GM23248 (cell line): ENCODE measurements around the gene FHIP2A. TPM values are rescaled to one million over a fixed set of nuclear protein-coding genes. Genes with fewer than 3 reads are reported as not detected.

Source experiments
- DNase-seq: peaks from one replicate; pipeline ENCODE4 v3.0.0-alpha.2; 2015
- H2AFZ ChIP-seq: fragments of 200-600 bp; sonication (generic); 2 replicates; pipeline ENCODE4 v1.6.1; 2016; ENCODE audit warnings: antibody characterized with exemption
- H3F3A ChIP-seq: fragments of 200-600 bp; sonication (generic); 2 replicates; pipeline ENCODE4 v1.6.1; 2016; ENCODE audit warnings: mild to moderate bottlenecking, antibody characterized with exemption, mixed run types; ENCODE audit not compliant: insufficient read depth
- H3K27ac ChIP-seq: fragments of 200-600 bp; sonication (generic); 2 replicates; pipeline ENCODE4 v1.5.1; 2016; ENCODE audit warnings: mild to moderate bottlenecking
- H3K27me3 ChIP-seq: fragments of 200-600 bp; sonication (generic); replicated peaks from 2 replicates; pipeline ENCODE4 v1.6.1; 2016; ENCODE audit warnings: mild to moderate bottlenecking; ENCODE audit not compliant: insufficient read depth
- H3K36me3 ChIP-seq: fragments of 200-600 bp; sonication (generic); 2 replicates; pipeline ENCODE4 v1.6.1; 2016; ENCODE audit warnings: low read depth, mild to moderate bottlenecking
- H3K4me1 ChIP-seq: fragments of 200-600 bp; sonication (generic); 2 replicates; pipeline ENCODE4 v1.6.1; 2016; ENCODE audit warnings: mild to moderate bottlenecking; ENCODE audit not compliant: insufficient read depth
- H3K4me2 ChIP-seq: fragments of 200-600 bp; sonication (generic); one replicate; pipeline ENCODE4 v1.6.1; 2016; ENCODE audit warnings: mild to moderate bottlenecking; ENCODE audit not compliant: unreplicated experiment
- H3K4me3 ChIP-seq: fragments of 200-600 bp; sonication (generic); 2 replicates; pipeline ENCODE4 v1.5.1; 2016; ENCODE audit warnings: mild to moderate bottlenecking
- H3K79me2 ChIP-seq: fragments of 200-600 bp; sonication (generic); 2 replicates; pipeline ENCODE4 v1.6.1; 2016; ENCODE audit warnings: mild to moderate bottlenecking; ENCODE audit not compliant: insufficient read depth
- H3K9ac ChIP-seq: fragments of 200-600 bp; sonication (generic); 2 replicates; pipeline ENCODE4 v1.6.1; 2016; ENCODE audit warnings: mild to moderate bottlenecking
- H3K9me2 ChIP-seq: fragments of 200-600 bp; sonication (generic); 2 replicates; pipeline ENCODE4 v1.6.1; 2016; ENCODE audit warnings: mixed run types, mild to moderate bottlenecking, moderate library complexity; ENCODE audit not compliant: insufficient read depth
- H3K9me3 ChIP-seq: fragments of 200-600 bp; sonication (generic); one replicate; pipeline ENCODE4 v1.6.1; 2017; ENCODE audit warnings: low read depth
- H4K20me1 ChIP-seq: fragments of 200-600 bp; sonication (generic); 2 replicates; pipeline ENCODE4 v1.6.0; 2016; ENCODE audit not compliant: insufficient read depth
- EZH2 ChIP-seq: fragments of 200-600 bp; sonication (generic); IDR thresholded peaks from 2 replicates; pipeline ENCODE4 v1.6.1; 2018; ENCODE audit warnings: antibody characterized with exemption, mild to moderate bottlenecking; ENCODE audit not compliant: insufficient read depth, poor library complexity, severe bottlenecking
- EZH2phosphoT487 ChIP-seq: fragments of 200-600 bp; sonication (generic); IDR thresholded peaks from 2 replicates; pipeline ENCODE4 v1.6.1; 2018; ENCODE audit warnings: antibody characterized with exemption, moderate library complexity, mild to moderate bottlenecking, low read depth; ENCODE audit not compliant: insufficient read depth
- WGBS, 2 experiments: methylation state at CpG; one replicate each; pipeline ENCODE4 v1.1.6; 2015 to 2017; ENCODE audit warnings: low lambda C conversion rate in 2 of 2, low coverage in 1 of 2; ENCODE audit errors: missing lambda C conversion rate in 2 of 2; 5-methylcytosine and 5-hydroxymethylcytosine counted together
- in situ Hi-C: fragments of 300-500 bp; cut with MboI; formaldehyde crosslinking; loops from 2 replicates; pipeline ENCODE4 v1.15.0; 2020
- polyA plus RNA-seq: library from polyadenylated mRNA; unstranded; fragments of >200 nt; fragmentation: Nextera tagmentation; extraction: Ambion mirVana; gene quantifications from 2 replicates; pipeline ENCODE4 v1.2.1, GENCODE V29; 2016
- total RNA-seq: library from RNA; depleted of rRNA; stranded (reverse); fragments of >200 nt; shearing (Covaris generic); gene quantifications from 2 replicates; pipeline ENCODE4 v1.2.3, GENCODE V29; 2014

The FHIP2A gene
- total and polyA plus RNA-seq, 2 experiments from 2014 or later = 22.3 to 24.6 TPM

DNA sequence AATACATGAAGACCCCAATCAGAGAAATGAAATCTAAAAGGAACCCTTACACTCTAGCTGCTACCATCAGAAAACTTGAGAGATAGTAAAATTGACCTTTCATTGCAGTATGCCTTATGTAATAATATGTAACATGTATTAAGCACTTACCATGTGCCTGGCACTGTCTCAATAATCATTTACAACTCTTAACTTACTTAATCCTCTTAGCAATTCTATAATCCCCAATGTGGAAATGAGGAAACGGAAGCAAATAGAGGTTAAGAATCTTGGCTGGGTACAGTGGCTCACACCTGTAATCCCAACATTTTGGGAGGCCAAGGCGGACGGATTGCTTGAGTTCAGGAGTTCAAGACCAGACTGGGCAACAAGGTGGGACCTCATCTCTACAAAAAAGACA is 29.8 kb upstream of the FHIP2A start:
- H3K36me3 ChIP-seq = no peaks in the 10 kb centered on the region
- H3K4me3 ChIP-seq = no peak overlapping the region
- no peak for TF ChIP-seq EZH2
- TF ChIP-seq EZH2phosphoT487 = no peak
- in situ Hi-C loops = no loop called here
- no peaks in the 10 kb centered on the region for H3K9me3 ChIP-seq
- H3K79me2 ChIP-seq = no peaks in the 10 kb centered on the region
- peaks cover 8% of the 10 kb centered on the region for H3K4me1 ChIP-seq
- 85 to 87% methylated on average over 3 of the region's 3 CpGs for WGBS, 2 experiments
- H3K4me2 ChIP-seq = no peak overlapping the region
- H2AFZ ChIP-seq = no peak overlapping the region
- H3K27me3 ChIP-seq = no peaks in the 10 kb centered on the region
- no peaks in the 10 kb centered on the region for H3K9me2 ChIP-seq
- no peaks in the 10 kb centered on the region; the same call in 1 of the 2 replicates for H4K20me1 ChIP-seq
- DNase-seq = no peak
- H3F3A ChIP-seq = peaks cover 5% of the 10 kb centered on the region; the same call in 1 of the 2 replicates
- no peak overlapping the region for H3K27ac ChIP-seq
- H3K9ac ChIP-seq = no peak overlapping the region

DNA sequence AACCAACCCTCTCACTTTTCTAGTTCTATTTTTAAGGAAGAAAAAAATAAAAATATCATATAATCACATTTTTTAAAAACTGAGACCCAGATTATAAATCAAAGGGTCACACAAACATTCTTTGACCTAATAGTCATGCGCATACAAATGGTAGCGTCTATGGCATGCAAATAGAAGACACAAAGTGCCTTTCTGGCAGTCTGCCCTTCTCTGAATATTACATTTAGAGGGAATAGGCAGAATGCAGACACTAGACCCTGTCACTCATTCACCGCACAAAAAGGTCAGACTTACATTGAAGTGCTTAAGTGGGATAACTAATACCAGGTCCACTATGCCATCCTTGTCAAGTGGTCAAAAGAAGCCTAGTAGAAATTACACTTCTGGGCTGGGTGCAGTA is 26.5 kb upstream of the FHIP2A start:
- H3K79me2 ChIP-seq = no peaks in the 10 kb centered on the region
- no peak for DNase-seq
- H3K4me3 ChIP-seq = no peak overlapping the region
- H3K27ac ChIP-seq = no peak overlapping the region
- H3K9me3 ChIP-seq = no peaks in the 10 kb centered on the region
- no peaks in the 10 kb centered on the region; the same call in 1 of the 2 replicates for H4K20me1 ChIP-seq
- no peak overlapping the region for H2AFZ ChIP-seq
- H3K4me2 ChIP-seq = no peak overlapping the region
- H3K4me1 ChIP-seq = no peaks in the 10 kb centered on the region
- no peak for TF ChIP-seq EZH2phosphoT487
- no peak for TF ChIP-seq EZH2
- in situ Hi-C loops = no loop called here
- H3K27me3 ChIP-seq = no peaks in the 10 kb centered on the region
- no peaks in the 10 kb centered on the region for H3K9me2 ChIP-seq
- H3F3A ChIP-seq = no peaks in the 10 kb centered on the region
- WGBS, 2 experiments = 92% methylated on average over 3 of the region's 3 CpGs
- no peak overlapping the region for H3K9ac ChIP-seq
- H3K36me3 ChIP-seq = no peaks in the 10 kb centered on the region

DNA sequence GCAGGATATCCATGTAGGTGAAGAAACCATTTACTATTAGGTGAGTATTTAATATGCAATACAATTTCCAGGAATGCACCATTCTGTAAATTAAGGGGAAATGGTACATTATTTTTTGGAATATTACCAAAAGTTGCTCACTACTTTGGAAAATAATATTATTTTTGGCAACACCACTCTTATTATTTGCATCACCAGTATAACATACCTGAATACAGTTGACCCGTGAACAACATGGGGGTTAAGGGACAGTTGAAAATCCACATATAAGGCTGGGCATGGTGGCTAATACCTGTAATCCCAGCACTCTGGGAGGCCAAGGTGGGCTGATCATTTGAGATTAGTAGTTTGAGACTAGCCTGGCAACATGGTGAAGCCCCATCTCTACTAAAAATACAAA is 21.2 kb upstream of the FHIP2A start:
- Histone ChIP-seq H3K4me3 (no peak overlapping the region), H3K27ac (no peak overlapping the region), H3F3A (no peaks in the 10 kb centered on the region), H3K4me1 (no peaks in the 10 kb centered on the region), H3K79me2 (no peaks in the 10 kb centered on the region), H3K9me2 (no peaks in the 10 kb centered on the region), H3K36me3 (no peaks in the 10 kb centered on the region), H3K9me3 (no peaks in the 10 kb centered on the region), H3K27me3 (no peaks in the 10 kb centered on the region), H2AFZ (no peak overlapping the region), H4K20me1 (no peaks in the 10 kb centered on the region), H3K4me2 (no peak overlapping the region), H3K9ac (no peak overlapping the region)
- in situ Hi-C loops = no loop called here
- no peak for DNase-seq
- WGBS, 2 experiments = 77 to 83% methylated on average over 1 of the region's 1 CpG
- TF ChIP-seq EZH2 (no peak), EZH2phosphoT487 (no peak)

DNA sequence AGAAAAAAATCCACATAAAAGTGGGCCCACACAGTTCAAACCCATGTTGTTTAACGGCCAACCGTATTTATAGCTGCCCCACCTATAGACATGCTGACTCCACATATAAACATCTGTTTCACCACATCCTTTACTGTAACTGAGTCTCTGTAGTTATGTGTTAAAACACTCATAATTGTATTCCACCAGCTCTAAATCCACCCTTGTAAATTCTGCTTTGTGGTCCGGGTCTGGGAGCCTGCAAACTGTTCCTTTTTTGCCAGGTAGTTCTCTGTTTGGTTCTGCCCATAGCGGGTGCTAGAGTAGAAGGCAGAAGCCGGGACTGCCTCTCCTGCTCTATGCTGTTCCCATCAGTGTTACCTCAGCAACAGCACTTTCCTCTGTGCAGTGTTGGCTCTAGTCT is 20.2 kb upstream of the FHIP2A start:
- Histone ChIP-seq H3K4me1 (peaks cover 1% of the 10 kb centered on the region; the same call in 1 of the 2 replicates), H3K79me2 (no peaks in the 10 kb centered on the region), H3K9me2 (no peaks in the 10 kb centered on the region), H3K9ac (no peak overlapping the region), H3K36me3 (no peaks in the 10 kb centered on the region), H3F3A (peaks cover 9% of the 10 kb centered on the region), H4K20me1 (no peaks in the 10 kb centered on the region), H3K4me2 (no peak overlapping the region), H3K4me3 (no peak overlapping the region), H2AFZ (no peak overlapping the region), H3K9me3 (no peaks in the 10 kb centered on the region), H3K27ac (no peak overlapping the region), H3K27me3 (no peaks in the 10 kb centered on the region)
- 45 to 55% methylated on average over 5 of the region's 5 CpGs for WGBS, 2 experiments
- DNase-seq = no peak
- TF ChIP-seq EZH2 (no peak), EZH2phosphoT487 (no peak)
- in situ Hi-C loops = no loop called here

DNA sequence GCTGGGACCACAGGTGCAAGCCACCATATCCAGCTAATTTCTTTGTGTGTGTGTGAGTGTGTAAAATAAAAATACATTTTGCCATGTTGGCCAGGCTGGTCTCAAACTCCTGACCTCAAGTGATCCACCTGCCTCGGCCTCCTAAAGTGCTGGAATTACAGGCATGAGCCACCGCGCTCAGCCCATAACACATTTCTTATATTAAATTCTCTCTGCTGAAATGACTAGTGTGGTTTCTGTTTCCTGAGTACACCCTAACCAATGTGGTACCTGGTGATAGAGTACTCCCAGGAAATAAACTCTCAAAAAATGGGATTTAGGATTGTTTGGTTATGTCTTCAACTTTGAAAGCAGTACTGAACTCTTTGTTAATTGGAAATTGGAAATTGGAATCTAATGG is 19.4 kb upstream of the FHIP2A start:
- Histone ChIP-seq H3K36me3 (no peaks in the 10 kb centered on the region), H3K4me1 (peaks cover 9% of the 10 kb centered on the region), H3K9ac (no peak overlapping the region), H3K9me2 (no peaks in the 10 kb centered on the region), H3K79me2 (no peaks in the 10 kb centered on the region), H3F3A (peaks cover 16% of the 10 kb centered on the region), H3K27me3 (no peaks in the 10 kb centered on the region), H3K9me3 (no peaks in the 10 kb centered on the region), H2AFZ (no peak overlapping the region), H3K27ac (no peak overlapping the region), H4K20me1 (no peaks in the 10 kb centered on the region), H3K4me2 (no peak overlapping the region), H3K4me3 (no peak overlapping the region)
- no peak for TF ChIP-seq EZH2phosphoT487
- TF ChIP-seq EZH2 = no peak
- no peak for DNase-seq
- in situ Hi-C loops = no loop called here
- WGBS, 2 experiments = 86 to 88% methylated on average over 3 of the region's 3 CpGs
